Tibial nerve (tissue), 4 donors: ENCODE measurements around the gene HIBADH.
A peak's percentile ranks its signal among the peaks of the same experiment; 100 is the strongest.

Source experiments
- CTCF ChIP-seq, 5 experiments: fragments of 200-600 bp in 3 of 5; fragments of 450-650 bp in 2 of 5; sonication (generic) in 3 of 5; IDR thresholded peaks; one replicate each; pipeline ENCODE4 v1.5.1; 2016 to 2019; ENCODE audit warnings: antibody characterized with exemption in 5 of 5, mild to moderate bottlenecking in 3 of 5, moderate library complexity in 2 of 5
- EP300 ChIP-seq, 2 donors: sonication (generic); formaldehyde crosslinking; IDR thresholded peaks; one replicate each; pipeline ENCODE4 v1.6.1; 2017; ENCODE audit warnings: antibody characterized with exemption in 2 of 2, mild to moderate bottlenecking in 1 of 2
- POLR2A ChIP-seq, 2 donors: fragments of 450-650 bp; IDR thresholded peaks; one replicate each; pipeline ENCODE4 v1.6.1; 2017; ENCODE audit warnings: antibody characterized with exemption in 2 of 2, mild to moderate bottlenecking in 2 of 2, moderate library complexity in 2 of 2

GRCh38 chr7:27662490-27663205, at the start of gene HIBADH:
- TF ChIP-seq CTCF (IDR thresholded peaks at IDR 0.05) = peak in 4 of 5 experiments; percentile 8 to 76 (median 46)
- peak; percentile 90 to 97 for TF ChIP-seq POLR2A (IDR thresholded peaks at IDR 0.05)
- TF ChIP-seq EP300 (IDR thresholded peaks at IDR 0.05) = peak; percentile 97 to 99
